ENCODE results near the gene PNPT1. TPM values are rescaled to one million over a fixed set of nuclear protein-coding genes. Genes with fewer than 3 reads are reported as not detected.

The PNPT1 gene
- total RNA-seq, 1 experiment from 2014 or later = 33.4 TPM

GRCh38 chr2:55595536-55595935 is 98.1 kb downstream of the PNPT1 start:
- no peak overlapping the region for H3K27ac Mint-ChIP-seq
- Histone ChIP-seq H4K8ac (replicated peaks; ENCODE audit: insufficient read length, low read depth, low read length) (no peak overlapping the region), H3K27me3 (ENCODE audit: insufficient read depth, low read length) (no peaks in the 10 kb centered on the region), H4K5ac (ENCODE audit: insufficient read length, low read depth, low read length) (no peak overlapping the region), H3K14ac (ENCODE audit: insufficient read depth, low read length) (no peak overlapping the region), H3K4ac (ENCODE audit: low read depth, low read length) (no peak overlapping the region), H3K9me3 (ENCODE audit: control insufficient read depth, low read depth, low read length) (no peaks in the 10 kb centered on the region), H2BK20ac (ENCODE audit: low read depth, low read length, poor library complexity, severe bottlenecking) (no peak overlapping the region), H3K79me2 (ENCODE audit: insufficient read depth, low read length) (no peaks in the 10 kb centered on the region), H3K56ac (ENCODE audit: insufficient read length, low read depth, low read length) (no peak overlapping the region), H2BK12ac (ENCODE audit: insufficient read length, low read depth, low read length) (no peak overlapping the region), H3K4me2 (ENCODE audit: insufficient read depth, insufficient read length, low read length) (no peak overlapping the region), H3K4me1 (ENCODE audit: insufficient read depth, low read length) (no peaks in the 10 kb centered on the region), H3K18ac (ENCODE audit: insufficient read length, low read depth, low read length) (no peak overlapping the region), H2BK120ac (ENCODE audit: low read depth, low read length, poor library complexity, severe bottlenecking) (no peak overlapping the region), H2BK15ac (ENCODE audit: low read depth, low read length) (no peak overlapping the region), H3T11ph (ENCODE audit: low read length) (no peak overlapping the region), H2AK5ac (ENCODE audit: insufficient read length, low read length) (no peak overlapping the region), H4K91ac (ENCODE audit: insufficient read length, low read depth, low read length) (no peak overlapping the region), H3K9ac (ENCODE audit: extremely low read depth, insufficient read length, low read length) (no peak overlapping the region), H2BK5ac (ENCODE audit: insufficient read length, low read length) (no peak overlapping the region), H3K27ac (ENCODE audit: insufficient read length, low read depth, low read length) (no peak overlapping the region), H3K23me2 (ENCODE audit: insufficient read length, low read depth, low read length, poor library complexity, severe bottlenecking) (no peaks in the 10 kb centered on the region), H2AFZ (ENCODE audit: low read length) (no peak overlapping the region), H3K23ac (ENCODE audit: insufficient read length, low read depth, low read length) (no peak overlapping the region), H4K20me1 (ENCODE audit: control insufficient read depth, insufficient read depth, insufficient read length) (no peaks in the 10 kb centered on the region), H3K79me1 (ENCODE audit: insufficient read depth, low read depth, low read length, poor library complexity, severe bottlenecking) (no peaks in the 10 kb centered on the region)
- no peaks in the 10 kb centered on the region for H3K27me3 Mint-ChIP-seq (ENCODE audit: low read depth)
- H3K4me1 Mint-ChIP-seq = no peaks in the 10 kb centered on the region
- no peak for DNase-seq
- H3K36me3 Mint-ChIP-seq (ENCODE audit: insufficient read depth in 1 of 3, low read depth in 3 of 3) = peaks cover 5 to 26% (median 13%) of the 10 kb centered on the region in 3 experiments; a peak in 5 of 7 replicates
- no peak for TF ChIP-seq CTCF (conservative IDR thresholded peaks at IDR 0.05)
- no peak overlapping the region for H3K4me3 Mint-ChIP-seq
- H3K9me3 Mint-ChIP-seq = no peaks in the 10 kb centered on the region

Measured in H9 (cell line).